ENCODE data around the gene ZGLP1. TPM values are rescaled to one million over a fixed set of nuclear protein-coding genes. Genes with fewer than 3 reads are reported as not detected.

ZGLP1 gene
- total and polyA plus RNA-seq, 9 donors = 0.27 to 5.6 (median 3.0) TPM

- Histone ChIP-seq H3K36me3 (no peaks in the 10 kb centered on the region), H3K9me3 (no peaks in the 10 kb centered on the region), H3K4me3 (no peak overlapping the region), H3K4me1 (ENCODE audit: insufficient read depth) (peaks cover 3% of the 10 kb centered on the region), H3K27me3 (no peaks in the 10 kb centered on the region), H3K27ac (no peak overlapping the region)
- no peak for DNase-seq
- intact Hi-C loops (cut with DNase I) = no loop called here
- TF ChIP-seq POLR2A (IDR thresholded peaks at IDR 0.05) (no peak), EP300 (IDR thresholded peaks at IDR 0.05) (no peak)
- TF ChIP-seq, protein P1, sequence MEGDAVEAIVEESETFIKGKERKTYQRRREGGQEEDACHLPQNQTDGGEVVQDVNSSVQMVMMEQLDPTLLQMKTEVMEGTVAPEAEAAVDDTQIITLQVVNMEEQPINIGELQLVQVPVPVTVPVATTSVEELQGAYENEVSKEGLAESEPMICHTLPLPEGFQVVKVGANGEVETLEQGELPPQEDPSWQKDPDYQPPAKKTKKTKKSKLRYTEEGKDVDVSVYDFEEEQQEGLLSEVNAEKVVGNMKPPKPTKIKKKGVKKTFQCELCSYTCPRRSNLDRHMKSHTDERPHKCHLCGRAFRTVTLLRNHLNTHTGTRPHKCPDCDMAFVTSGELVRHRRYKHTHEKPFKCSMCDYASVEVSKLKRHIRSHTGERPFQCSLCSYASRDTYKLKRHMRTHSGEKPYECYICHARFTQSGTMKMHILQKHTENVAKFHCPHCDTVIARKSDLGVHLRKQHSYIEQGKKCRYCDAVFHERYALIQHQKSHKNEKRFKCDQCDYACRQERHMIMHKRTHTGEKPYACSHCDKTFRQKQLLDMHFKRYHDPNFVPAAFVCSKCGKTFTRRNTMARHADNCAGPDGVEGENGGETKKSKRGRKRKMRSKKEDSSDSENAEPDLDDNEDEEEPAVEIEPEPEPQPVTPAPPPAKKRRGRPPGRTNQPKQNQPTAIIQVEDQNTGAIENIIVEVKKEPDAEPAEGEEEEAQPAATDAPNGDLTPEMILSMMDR (IDR thresholded peaks at IDR 0.05) = no peak
- 86 to 91% (median 87%) methylated on average over 13 of the region's 13 CpGs for WGBS, 3 donors
Observed at GRCh38 chr19:10318807-10319682, 9.4 kb upstream of the ZGLP1 start.

- Histone ChIP-seq H3K9me3 (no peaks in the 10 kb centered on the region), H3K36me3 (no peaks in the 10 kb centered on the region), H3K27me3 (no peaks in the 10 kb centered on the region), H3K4me3 (no peak overlapping the region), H3K27ac (no peak overlapping the region), H3K4me1 (ENCODE audit: insufficient read depth) (peaks cover 3% of the 10 kb centered on the region)
- WGBS, 3 donors = 87 to 91% (median 88%) methylated on average over 15 of the region's 15 CpGs
- intact Hi-C loops (cut with DNase I) = no loop called here
- no peak for DNase-seq
- no peak for TF ChIP-seq EP300 (IDR thresholded peaks at IDR 0.05)
Observed at GRCh38 chr19:10317857-10318462, 8.3 kb upstream of the ZGLP1 start.

DNA sequence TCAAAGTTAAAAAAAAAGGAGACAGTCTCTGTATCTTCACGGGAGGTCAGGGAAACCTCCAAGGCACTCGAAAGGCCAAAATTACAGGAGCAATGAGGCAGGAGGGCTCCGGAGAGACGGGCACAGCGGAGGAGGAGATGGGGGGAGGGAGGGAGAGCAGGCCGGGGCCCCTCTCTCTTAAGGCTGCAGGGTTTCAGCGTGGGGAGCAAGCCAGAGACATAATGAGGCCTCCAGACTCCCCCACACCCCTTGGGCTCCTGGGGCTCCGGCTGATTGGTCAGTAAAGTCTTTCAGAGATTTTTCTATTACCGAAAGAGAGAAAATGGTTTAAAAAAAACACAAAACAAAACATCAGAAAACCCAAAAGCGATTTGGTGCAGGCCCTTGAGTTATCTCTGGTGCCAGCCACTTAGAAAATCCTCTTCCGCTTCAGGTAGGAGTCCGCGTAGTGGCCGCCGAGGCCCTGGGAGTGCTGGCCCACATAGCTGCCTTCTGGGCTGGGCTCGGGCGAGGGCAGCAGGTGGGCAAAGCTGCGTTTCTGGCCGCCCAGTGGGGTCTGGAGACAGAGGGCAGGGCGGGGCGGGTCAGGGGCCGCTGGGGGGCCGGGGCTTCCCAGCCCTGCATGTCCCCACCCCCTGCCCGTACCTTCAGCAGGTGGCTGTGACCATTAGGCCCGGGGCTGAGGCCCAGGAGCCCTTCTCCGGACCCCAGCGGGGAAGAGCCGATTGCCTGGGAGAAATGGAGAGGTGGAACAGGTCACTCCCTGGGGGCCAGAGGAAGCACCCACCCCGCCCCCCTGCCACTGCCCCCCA, 7.6 kb upstream of the ZGLP1 start:
- 70 to 72% (median 71%) methylated on average over 28 to 29 of the region's 29 CpGs for WGBS, 3 donors
- DNase-seq = no peak
- H3K4me1 ChIP-seq (ENCODE audit: insufficient read depth) = peaks cover 3% of the 10 kb centered on the region
- H3K27me3 ChIP-seq = no peaks in the 10 kb centered on the region
- H3K4me3 ChIP-seq = no peak overlapping the region
- no peaks in the 10 kb centered on the region for H3K36me3 ChIP-seq
- H3K9me3 ChIP-seq = no peaks in the 10 kb centered on the region
- intact Hi-C loops (cut with DNase I) = no loop called here
- H3K27ac ChIP-seq = no peak overlapping the region
- TF ChIP-seq EP300 (IDR thresholded peaks at IDR 0.05) (no peak), POLR2A (IDR thresholded peaks at IDR 0.05) (no peak)
- TF ChIP-seq, protein P1 (IDR thresholded peaks at IDR 0.05) = no peak

- TF ChIP-seq, protein P1 (IDR thresholded peaks at IDR 0.05) = no peak
- peaks cover 3% of the 10 kb centered on the region for H3K4me1 ChIP-seq (ENCODE audit: insufficient read depth)
- no peak overlapping the region for H3K27ac ChIP-seq
- no peaks in the 10 kb centered on the region for H3K9me3 ChIP-seq
- intact Hi-C loops (cut with DNase I) = no loop called here
- H3K27me3 ChIP-seq = no peaks in the 10 kb centered on the region
- 50 to 60% (median 52%) methylated on average over 18 to 19 of the region's 19 CpGs for WGBS, 3 donors
- no peak overlapping the region for H3K4me3 ChIP-seq
- no peaks in the 10 kb centered on the region for H3K36me3 ChIP-seq
- no peak for DNase-seq
Observed at GRCh38 chr19:10316229-10317044, 6.8 kb upstream of the ZGLP1 start.

All from ovary (tissue), 9 donors.